WTC11 (cell line): Measurements from ENCODE around the gene KCND3.

ENCODE experiments used
- CREM ChIP-seq: sonication (generic); formaldehyde crosslinking; IDR thresholded peaks from 2 replicates; pipeline ENCODE4 v1.8.1; 2022; ENCODE audit warnings: mild to moderate bottlenecking, missing genetic modification reagents, moderate library complexity
- FOXK1 ChIP-seq: sonication (generic); formaldehyde crosslinking; IDR thresholded peaks from 2 replicates; pipeline ENCODE4 v1.8.0; 2022; ENCODE audit warnings: mild to moderate bottlenecking, moderate library complexity, missing genetic modification reagents
- IRF2 ChIP-seq: sonication (generic); formaldehyde crosslinking; IDR thresholded peaks from 2 replicates; pipeline ENCODE4 v1.8.0; 2022; ENCODE audit warnings: low read depth, missing genetic modification reagents, borderline replicate concordance
- JUN ChIP-seq: sonication (generic); formaldehyde crosslinking; IDR thresholded peaks from 2 replicates; pipeline ENCODE4 v1.8.0; 2023; ENCODE audit warnings: mild to moderate bottlenecking, missing genetic modification reagents
- RELA ChIP-seq: sonication (generic); formaldehyde crosslinking; IDR thresholded peaks from 2 replicates; pipeline ENCODE4 v1.8.1; 2022; ENCODE audit warnings: missing genetic modification reagents, mild to moderate bottlenecking, borderline replicate concordance
- RORB ChIP-seq: fragments of 250-450 bp; sonication (Bioruptor Pico); IDR thresholded peaks from 2 replicates; pipeline ENCODE4 v1.9.0; 2021; ENCODE audit warnings: mild to moderate bottlenecking
- SMAD3 ChIP-seq: sonication (generic); formaldehyde crosslinking; IDR thresholded peaks from 2 replicates; pipeline ENCODE4 v1.8.0; 2022; ENCODE audit warnings: missing genetic modification reagents, mild to moderate bottlenecking, borderline replicate concordance
- SOX15 ChIP-seq: fragments of 250-450 bp; sonication (Bioruptor Pico); IDR thresholded peaks from 2 replicates; pipeline ENCODE4 v1.9.0; 2021; ENCODE audit warnings: mild to moderate bottlenecking
- SP1 ChIP-seq: sonication (generic); formaldehyde crosslinking; conservative IDR thresholded peaks from 2 replicates; pipeline ENCODE4 v1.8.1; 2022; ENCODE audit warnings: missing genetic modification reagents
- TCF7 ChIP-seq: sonication (generic); formaldehyde crosslinking; IDR thresholded peaks from 2 replicates; pipeline ENCODE4 v1.8.0; 2022; ENCODE audit warnings: mild to moderate bottlenecking, low read depth, missing genetic modification reagents, moderate library complexity
- TF ChIP-seq, protein P1 (sequence below): fragments of 200-600 bp; IDR thresholded peaks from 2 replicates; pipeline ENCODE4 v1.8.0; 2022; ENCODE audit warnings: antibody characterized with exemption
- TF ChIP-seq, protein P2 (sequence below): sonication (generic); formaldehyde crosslinking; IDR thresholded peaks from 2 replicates; pipeline ENCODE4 v1.8.0; 2022; ENCODE audit warnings: mild to moderate bottlenecking, missing genetic modification reagents
- TF ChIP-seq, protein P3 (sequence below): sonication (generic); formaldehyde crosslinking; IDR thresholded peaks from 2 replicates; pipeline ENCODE4 v1.8.0; 2022; ENCODE audit warnings: mild to moderate bottlenecking, missing genetic modification reagents

DNA sequence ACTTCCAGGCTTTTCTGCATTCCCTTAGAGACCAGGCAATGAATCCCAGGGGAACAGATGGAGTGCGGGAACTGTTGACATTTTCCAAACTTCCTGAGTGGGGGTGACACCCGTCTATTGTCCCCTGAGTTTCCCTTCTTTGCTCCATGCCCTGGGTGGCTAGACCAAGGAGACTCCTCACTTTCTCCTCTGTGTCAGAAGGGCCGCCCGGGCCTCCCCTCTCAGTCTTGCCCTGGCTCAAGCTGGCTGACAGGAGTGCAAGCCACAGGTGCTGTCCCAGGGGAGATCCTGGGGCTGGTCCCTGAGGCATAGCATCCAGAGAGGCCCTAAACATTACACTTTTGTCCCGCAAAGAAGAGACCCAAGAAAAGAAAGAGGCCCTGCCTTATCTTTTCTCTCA, 170.9 kb downstream of the KCND3 start:
- TF ChIP-seq IRF2 (no peak), FOXK1 (CRISPR knock-in tag) (no peak), RELA (no peak), TCF7 (no peak), JUN (CRISPR knock-in tag) (no peak), RORB (CRISPR knock-in tag) (no peak), SMAD3 (CRISPR knock-in tag) (no peak), CREM (CRISPR knock-in tag) (no peak), SP1 (CRISPR knock-in tag) (no peak), SOX15 (CRISPR knock-in tag) (no peak)
- TF ChIP-seq, protein P1, sequence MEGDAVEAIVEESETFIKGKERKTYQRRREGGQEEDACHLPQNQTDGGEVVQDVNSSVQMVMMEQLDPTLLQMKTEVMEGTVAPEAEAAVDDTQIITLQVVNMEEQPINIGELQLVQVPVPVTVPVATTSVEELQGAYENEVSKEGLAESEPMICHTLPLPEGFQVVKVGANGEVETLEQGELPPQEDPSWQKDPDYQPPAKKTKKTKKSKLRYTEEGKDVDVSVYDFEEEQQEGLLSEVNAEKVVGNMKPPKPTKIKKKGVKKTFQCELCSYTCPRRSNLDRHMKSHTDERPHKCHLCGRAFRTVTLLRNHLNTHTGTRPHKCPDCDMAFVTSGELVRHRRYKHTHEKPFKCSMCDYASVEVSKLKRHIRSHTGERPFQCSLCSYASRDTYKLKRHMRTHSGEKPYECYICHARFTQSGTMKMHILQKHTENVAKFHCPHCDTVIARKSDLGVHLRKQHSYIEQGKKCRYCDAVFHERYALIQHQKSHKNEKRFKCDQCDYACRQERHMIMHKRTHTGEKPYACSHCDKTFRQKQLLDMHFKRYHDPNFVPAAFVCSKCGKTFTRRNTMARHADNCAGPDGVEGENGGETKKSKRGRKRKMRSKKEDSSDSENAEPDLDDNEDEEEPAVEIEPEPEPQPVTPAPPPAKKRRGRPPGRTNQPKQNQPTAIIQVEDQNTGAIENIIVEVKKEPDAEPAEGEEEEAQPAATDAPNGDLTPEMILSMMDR, result no peak
- TF ChIP-seq, protein P2, sequence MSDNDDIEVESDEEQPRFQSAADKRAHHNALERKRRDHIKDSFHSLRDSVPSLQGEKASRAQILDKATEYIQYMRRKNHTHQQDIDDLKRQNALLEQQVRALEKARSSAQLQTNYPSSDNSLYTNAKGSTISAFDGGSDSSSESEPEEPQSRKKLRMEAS (CRISPR knock-in tag), result no peak
- TF ChIP-seq, protein P3, sequence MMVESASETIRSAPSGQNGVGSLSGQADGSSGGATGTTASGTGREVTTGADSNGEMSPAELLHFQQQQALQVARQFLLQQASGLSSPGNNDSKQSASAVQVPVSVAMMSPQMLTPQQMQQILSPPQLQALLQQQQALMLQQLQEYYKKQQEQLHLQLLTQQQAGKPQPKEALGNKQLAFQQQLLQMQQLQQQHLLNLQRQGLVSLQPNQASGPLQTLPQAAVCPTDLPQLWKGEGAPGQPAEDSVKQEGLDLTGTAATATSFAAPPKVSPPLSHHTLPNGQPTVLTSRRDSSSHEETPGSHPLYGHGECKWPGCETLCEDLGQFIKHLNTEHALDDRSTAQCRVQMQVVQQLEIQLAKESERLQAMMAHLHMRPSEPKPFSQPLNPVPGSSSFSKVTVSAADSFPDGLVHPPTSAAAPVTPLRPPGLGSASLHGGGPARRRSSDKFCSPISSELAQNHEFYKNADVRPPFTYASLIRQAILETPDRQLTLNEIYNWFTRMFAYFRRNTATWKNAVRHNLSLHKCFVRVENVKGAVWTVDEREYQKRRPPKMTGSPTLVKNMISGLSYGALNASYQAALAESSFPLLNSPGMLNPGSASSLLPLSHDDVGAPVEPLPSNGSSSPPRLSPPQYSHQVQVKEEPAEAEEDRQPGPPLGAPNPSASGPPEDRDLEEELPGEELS (CRISPR knock-in tag), result no peak
